KMS-11 (cell line): ENCODE measurements around the gene CEACAM16.

Experiments used
- H2AFZ ChIP-seq: fragments of 200-600 bp; sonication (generic); 2 replicates; pipeline ENCODE4 v1.6.1; 2016; ENCODE audit warnings: antibody characterized with exemption, mixed run types, low read depth
- H3K27ac ChIP-seq: fragments of 200-600 bp; sonication (generic); 2 replicates; pipeline ENCODE4 v1.6.1; 2016; ENCODE audit warnings: mild to moderate bottlenecking, mixed run types
- H3K27me3 ChIP-seq: fragments of 200-600 bp; sonication (generic); 2 replicates; pipeline ENCODE4 v1.6.1; 2017; ENCODE audit warnings: mild to moderate bottlenecking, low read depth, mixed run types, moderate library complexity; ENCODE audit not compliant: insufficient read depth
- H3K36me3 ChIP-seq: fragments of 200-600 bp; sonication (generic); 2 replicates; pipeline ENCODE4 v1.6.1; 2017; ENCODE audit warnings: mild to moderate bottlenecking, mixed run types; ENCODE audit not compliant: insufficient read depth
- H3K4me1 ChIP-seq: fragments of 200-600 bp; sonication (generic); 2 replicates; pipeline ENCODE4 v1.6.1; 2016; ENCODE audit warnings: mild to moderate bottlenecking, low read depth, mixed run types; ENCODE audit not compliant: poor library complexity, severe bottlenecking
- H3K4me2 ChIP-seq: fragments of 200-600 bp; sonication (generic); 2 replicates; pipeline ENCODE4 v1.7.0; 2016; ENCODE audit warnings: mild to moderate bottlenecking, mixed run types
- H3K4me3 ChIP-seq: fragments of 200-600 bp; sonication (generic); IDR thresholded peaks from 2 replicates; pipeline ENCODE4 v1.6.1; 2017; ENCODE audit warnings: low read depth, low read length, mixed read lengths; ENCODE audit not compliant: insufficient read depth
- H3K79me2 ChIP-seq: fragments of 200-600 bp; sonication (generic); 2 replicates; pipeline ENCODE4 v1.6.1; 2016; ENCODE audit warnings: low read depth, mixed run types; ENCODE audit not compliant: insufficient read depth
- H3K9ac ChIP-seq: fragments of 200-600 bp; sonication (generic); 2 replicates; pipeline ENCODE4 v1.6.1; 2016; ENCODE audit warnings: mild to moderate bottlenecking, mixed run types
- H4K20me1 ChIP-seq: fragments of 200-600 bp; sonication (generic); 2 replicates; pipeline ENCODE4 v1.6.1; 2016; ENCODE audit warnings: mild to moderate bottlenecking, mixed run types; ENCODE audit not compliant: insufficient read depth
- CTCF ChIP-seq: fragments of 200-600 bp; sonication (generic); conservative IDR thresholded peaks from 2 replicates; pipeline ENCODE4 v1.6.1; 2017; ENCODE audit warnings: low read depth, mild to moderate bottlenecking, antibody characterized with exemption, low read length, moderate library complexity, mixed read lengths

CEACAM16 gene

DNA sequence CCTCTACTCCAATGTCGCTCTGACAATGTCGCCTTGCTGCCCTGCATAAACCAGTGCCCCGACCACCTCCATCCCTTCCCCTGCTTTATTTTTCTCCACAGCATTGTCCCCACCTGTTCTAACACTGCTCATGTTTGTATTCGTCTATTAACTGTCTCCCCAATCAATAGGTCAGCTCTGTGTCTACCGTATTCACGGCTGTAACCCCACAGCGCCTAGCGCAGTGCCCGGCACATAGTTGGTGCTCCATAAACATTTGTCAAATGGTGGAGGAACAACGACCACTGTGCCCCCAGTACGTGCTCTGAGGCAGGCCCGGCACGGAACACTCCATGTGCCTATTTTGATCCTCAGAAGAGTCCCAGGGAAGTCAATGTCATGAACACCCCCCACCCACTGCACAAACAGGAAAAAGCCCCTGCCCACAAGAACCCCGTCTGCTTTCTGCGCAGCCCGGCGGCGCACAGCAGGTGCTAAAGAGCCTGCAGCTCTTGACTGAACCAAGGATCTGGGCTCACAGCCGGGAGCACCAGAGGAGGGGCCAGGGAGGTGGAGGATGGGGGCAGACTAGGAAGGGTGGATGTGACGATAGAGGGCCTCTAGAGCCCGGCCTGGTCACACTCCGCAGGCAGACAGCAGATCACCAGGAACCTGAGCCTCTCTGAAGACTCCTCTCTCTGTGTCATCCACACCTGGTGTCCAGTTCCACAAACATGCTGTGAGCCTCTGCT, 1.8 kb upstream of the CEACAM16 start:
- H3K4me3 ChIP-seq: no peak overlapping the region
- no peak overlapping the region for H3K27ac ChIP-seq
- H2AFZ ChIP-seq: no peak overlapping the region
- no peaks in the 10 kb centered on the region for H3K36me3 ChIP-seq
- H3K27me3 ChIP-seq: no peaks in the 10 kb centered on the region
- no peak for TF ChIP-seq CTCF
- no peak overlapping the region for H3K9ac ChIP-seq
- H4K20me1 ChIP-seq: no peaks in the 10 kb centered on the region
- H3K4me1 ChIP-seq: peaks cover 41% of the 10 kb centered on the region
- no peaks in the 10 kb centered on the region for H3K79me2 ChIP-seq
- no peak overlapping the region for H3K4me2 ChIP-seq

DNA sequence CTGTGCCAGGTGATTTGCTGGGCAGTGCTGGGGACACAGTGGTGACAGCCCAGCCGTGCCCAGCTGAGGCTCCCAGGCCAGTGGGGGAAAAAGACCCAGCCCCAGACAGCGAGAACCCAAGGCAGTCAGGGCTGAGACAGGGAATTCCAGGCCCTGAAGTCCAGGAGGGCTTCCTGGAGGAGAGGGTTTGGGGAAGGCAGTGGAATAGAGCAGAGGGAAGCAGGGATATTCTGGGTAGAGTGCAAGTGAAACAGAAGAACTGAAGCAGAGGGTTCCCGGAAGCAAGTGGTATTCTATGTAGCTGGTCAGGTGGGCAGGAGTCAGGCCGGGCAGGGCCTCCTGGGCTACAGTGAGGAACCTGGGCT, 1.3 kb upstream of the CEACAM16 start:
- TF ChIP-seq CTCF: no peak
- no peaks in the 10 kb centered on the region for H4K20me1 ChIP-seq
- H3K9ac ChIP-seq: no peak overlapping the region
- H3K4me1 ChIP-seq: peaks cover 36% of the 10 kb centered on the region
- no peak overlapping the region for H3K27ac ChIP-seq
- H3K79me2 ChIP-seq: no peaks in the 10 kb centered on the region
- H3K27me3 ChIP-seq: no peaks in the 10 kb centered on the region
- no peak overlapping the region for H3K4me3 ChIP-seq
- no peaks in the 10 kb centered on the region for H3K36me3 ChIP-seq
- no peak overlapping the region for H2AFZ ChIP-seq
- H3K4me2 ChIP-seq: no peak overlapping the region

DNA sequence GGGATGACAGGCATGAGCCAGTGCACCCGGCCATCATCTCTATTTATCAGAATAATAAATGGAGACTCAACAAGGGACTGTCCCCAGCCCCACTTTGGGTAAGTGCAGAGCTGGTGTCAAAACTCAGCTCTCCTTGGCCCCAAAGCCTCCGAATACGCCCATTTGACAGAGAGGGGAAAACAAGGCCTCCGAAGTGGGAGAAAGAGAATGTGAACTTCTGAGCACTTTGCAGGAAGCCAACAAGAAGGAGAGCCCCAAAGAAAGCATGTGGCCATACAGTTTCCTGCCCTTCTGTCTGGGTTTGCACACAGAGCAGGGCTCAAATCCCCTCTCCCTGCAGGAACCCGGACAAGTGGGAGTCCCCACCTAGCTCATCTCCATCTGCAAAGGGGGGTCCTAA, 1.6 kb downstream of the CEACAM16 start:
- no peaks in the 10 kb centered on the region for H4K20me1 ChIP-seq
- H2AFZ ChIP-seq: no peak overlapping the region
- no peak overlapping the region for H3K4me2 ChIP-seq
- H3K79me2 ChIP-seq: no peaks in the 10 kb centered on the region
- peaks cover 16% of the 10 kb centered on the region for H3K4me1 ChIP-seq
- no peak for TF ChIP-seq CTCF
- no peak overlapping the region for H3K4me3 ChIP-seq
- no peaks in the 10 kb centered on the region for H3K27me3 ChIP-seq
- no peaks in the 10 kb centered on the region for H3K36me3 ChIP-seq
- no peak overlapping the region for H3K27ac ChIP-seq
- H3K9ac ChIP-seq: no peak overlapping the region

DNA sequence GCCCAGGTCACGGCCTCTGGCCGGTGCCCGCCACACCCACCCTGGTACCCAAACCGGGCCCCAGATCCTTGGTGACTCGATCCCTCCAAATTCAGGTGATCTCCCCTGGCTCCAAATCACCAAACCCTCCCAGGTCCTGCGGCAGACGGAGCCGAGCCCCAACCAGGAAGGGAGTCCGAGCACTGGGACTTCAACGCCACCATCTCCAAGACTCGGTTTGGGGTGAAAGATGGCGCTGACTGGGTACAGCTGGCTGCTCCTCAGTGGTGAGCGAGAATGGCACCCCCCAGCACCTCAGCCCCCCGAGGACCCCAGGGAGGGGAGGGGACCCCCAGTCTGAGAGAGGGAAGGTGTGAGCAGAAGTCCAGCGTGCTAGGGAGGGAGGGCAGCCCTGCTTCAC, 2.3 kb downstream of the CEACAM16 start:
- no peaks in the 10 kb centered on the region for H4K20me1 ChIP-seq
- no peaks in the 10 kb centered on the region for H3K27me3 ChIP-seq
- H3K9ac ChIP-seq: no peak overlapping the region
- no peaks in the 10 kb centered on the region for H3K79me2 ChIP-seq
- peaks cover 22% of the 10 kb centered on the region for H3K4me1 ChIP-seq
- no peaks in the 10 kb centered on the region for H3K36me3 ChIP-seq
- no peak for TF ChIP-seq CTCF
- no peak overlapping the region for H3K4me3 ChIP-seq
- H3K27ac ChIP-seq: no peak overlapping the region
- H2AFZ ChIP-seq: no peak overlapping the region
- no peak overlapping the region for H3K4me2 ChIP-seq
